Esophagus squamous epithelium (tissue), 5 donors: ENCODE results near the gene PSMD6. TPM values are rescaled to one million over a fixed set of nuclear protein-coding genes. Genes with fewer than 3 reads are reported as not detected.
A peak's percentile ranks its signal among the peaks of the same experiment; 100 is the strongest.

ENCODE experiments used
- DNase-seq: peaks from one replicate; lab custom pipeline; 2025; lab: John Stamatoyannopoulos, UW
- H3K27ac ChIP-seq, 4 donors: fragments of 200-600 bp; sonication (generic); one replicate each; pipeline ENCODE4 v1.5.1; 2016 to 2019; ENCODE audit warnings: mild to moderate bottlenecking in 1 of 4
- H3K27me3 ChIP-seq, 4 donors: fragments of 200-600 bp; sonication (generic); 1 replicate in 3 of 4; 2 replicates in 1 of 4; pipeline versions ENCODE4 v1.5.1 to v1.6.0; 2017 to 2021; ENCODE audit warnings: antibody characterized with exemption in 1 of 4
- H3K36me3 ChIP-seq, 3 donors: fragments of 200-600 bp; sonication (generic); one replicate each; pipeline ENCODE4 v1.5.1; 2016 to 2019
- H3K4me1 ChIP-seq, 3 donors: fragments of 200-600 bp; sonication (generic); one replicate each; pipeline ENCODE4 v1.5.1; 2017 to 2019
- H3K4me3 ChIP-seq, 4 donors: fragments of 200-600 bp; sonication (generic); 1 replicate in 3 of 4; 2 replicates in 1 of 4; pipeline ENCODE4 v1.5.1; 2016 to 2019; ENCODE audit warnings: mild to moderate bottlenecking in 2 of 4, moderate library complexity in 1 of 4
- H3K9me3 ChIP-seq, 3 donors: fragments of 200-600 bp; sonication (generic); one replicate each; pipeline ENCODE4 v1.5.1; 2016 to 2019
- CTCF ChIP-seq, 6 experiments: fragments of 450-650 bp in 4 of 6; fragments of 200-600 bp in 2 of 6; sonication (generic) in 2 of 6; IDR thresholded peaks; one replicate each; pipeline ENCODE4 v1.5.1; 2016 to 2019; ENCODE audit warnings: antibody characterized with exemption in 6 of 6, mild to moderate bottlenecking in 4 of 6, moderate library complexity in 4 of 6
- POLR2A ChIP-seq, 4 donors: fragments of 450-650 bp; IDR thresholded peaks; one replicate each; pipeline ENCODE4 v1.6.1; 2017; ENCODE audit warnings: antibody characterized with exemption in 4 of 4, mild to moderate bottlenecking in 4 of 4, moderate library complexity in 3 of 4
- WGBS, 2 donors: methylation state at CpG; one replicate each; pipeline ENCODE4 v1.1.5; 2018; 5-methylcytosine and 5-hydroxymethylcytosine counted together
- intact Hi-C: fragments of 100-400 bp; cut with DNase I; formaldehyde crosslinking; loops from one replicate; pipeline ENCODE4 v1.15.0; 2022
- total RNA-seq, 4 donors: library from RNA; depleted of rRNA; stranded (reverse); fragments of >200 nt; gene quantifications; one replicate each; pipeline ENCODE4 v1.1.0, GENCODE V29; 2016
- donor health status: DM: yes; HTN: yes; CAD: no.

The PSMD6 gene
- total RNA-seq, 4 donors from 2014 or later, result 53.1 to 102 (median 81.6) TPM

GRCh38 chr3:63998852-63999754 is 24.2 kb downstream of the PSMD6 start:
- H3K27ac ChIP-seq, result no peak overlapping the region
- TF ChIP-seq CTCF (IDR thresholded peaks at IDR 0.05) (no peak), POLR2A (IDR thresholded peaks at IDR 0.05) (no peak)
- H3K4me1 ChIP-seq, result no peaks in the 10 kb centered on the region
- no peaks in the 10 kb centered on the region for H3K9me3 ChIP-seq
- H3K27me3 ChIP-seq, result no peaks in the 10 kb centered on the region
- 79 to 83% methylated on average over 10 of the region's 10 CpGs for WGBS, 2 donors
- no peak overlapping the region for H3K4me3 ChIP-seq
- no peak for DNase-seq
- intact Hi-C loops, result loop anchor here (10.0 kb wide), 1 partner anchor 84 kb away; the partner anchor contains the start of gene SCAANT1
- peaks cover 9 to 92% (median 14%) of the 10 kb centered on the region in 3 donors for H3K36me3 ChIP-seq

- TF ChIP-seq CTCF (IDR thresholded peaks at IDR 0.05) (no peak), POLR2A (IDR thresholded peaks at IDR 0.05) (no peak)
- DNase-seq, result no peak
- H3K27me3 ChIP-seq, result no peaks in the 10 kb centered on the region
- 86 to 90% methylated on average over 4 to 5 of the region's 5 CpGs for WGBS, 2 donors
- no peaks in the 10 kb centered on the region for H3K9me3 ChIP-seq
- intact Hi-C loops, result loop anchor here (10.0 kb wide), 1 partner anchor 80 kb away; the partner anchor contains the start of gene SCAANT1
- H3K27ac ChIP-seq, result no peak overlapping the region
- H3K4me1 ChIP-seq, result peaks cover 0 to 7% (median 0%) of the 10 kb centered on the region in 3 donors
- H3K4me3 ChIP-seq, result no peak overlapping the region
- H3K36me3 ChIP-seq, result peaks cover 12 to 97% (median 22%) of the 10 kb centered on the region in 3 donors
These were observed 28.2 kb downstream of the PSMD6 start for GRCh38 chr3:63995086-63995485.

- peak; percentile 11 for DNase-seq
- Histone ChIP-seq H3K27ac (no peak overlapping the region), H3K4me1 (peaks cover 0 to 7% (median 0%) of the 10 kb centered on the region in 3 donors), H3K9me3 (no peaks in the 10 kb centered on the region), H3K36me3 (peaks cover 15 to 97% (median 31%) of the 10 kb centered on the region in 3 donors), H3K4me3 (no peak overlapping the region), H3K27me3 (no peaks in the 10 kb centered on the region)
- TF ChIP-seq CTCF (IDR thresholded peaks at IDR 0.05), result peak; percentile 81 to 96 (median 95)
- no peak for TF ChIP-seq POLR2A (IDR thresholded peaks at IDR 0.05)
- intact Hi-C loops, result loop anchor here (10.0 kb wide), 1 partner anchor 79 kb away; the partner anchor contains the start of gene SCAANT1
- 24% methylated on average over 3 of the region's 3 CpGs for WGBS, 2 donors
These were observed 29.6 kb downstream of the PSMD6 start for GRCh38 chr3:63993653-63994079.

GRCh38 chr3:63992516-63993209 is 30.6 kb downstream of the PSMD6 start:
- H3K27ac ChIP-seq, result peak overlapping the region in 1 of 4 donors; percentile 7
- peaks cover 15 to 97% (median 38%) of the 10 kb centered on the region in 3 donors for H3K36me3 ChIP-seq
- DNase-seq, result no peak
- no peak for TF ChIP-seq POLR2A (IDR thresholded peaks at IDR 0.05)
- TF ChIP-seq CTCF (IDR thresholded peaks at IDR 0.05), result no peak
- H3K4me1 ChIP-seq, result peaks cover 0 to 7% (median 0%) of the 10 kb centered on the region in 3 donors
- H3K9me3 ChIP-seq, result no peaks in the 10 kb centered on the region
- no peaks in the 10 kb centered on the region for H3K27me3 ChIP-seq
- WGBS, 2 donors, result 72 to 91% methylated on average over 4 of the region's 5 CpGs
- intact Hi-C loops, result loop anchor here (10.0 kb wide), 1 partner anchor 78 kb away; the partner anchor contains the start of gene SCAANT1
- no peak overlapping the region for H3K4me3 ChIP-seq
